Bronchial epithelial cell (primary cell): ENCODE measurements around the gene ZFHX3. TPM values are rescaled to one million over a fixed set of nuclear protein-coding genes. Genes with fewer than 3 reads are reported as not detected.
"Not testable (repeated sequence)": the region's sequence is repeated elsewhere in the genome, so short reads cannot be mapped to it uniquely, and the experiment has no call there.

Source experiments
- DNase-seq: peaks from one replicate; pipeline ENCODE4 v3.0.0-alpha.2; 2010; ENCODE audit warnings: low read depth
- FAIRE-seq: peaks from 2 replicates; lab custom pipeline; 2011; peaks lifted over from hg19 to GRCh38; lab: Jason Lieb, UNC
- H3K27me3 ChIP-seq: 2 replicates; pipeline ENCODE4 v1.5.1; 2011; ENCODE audit warnings: low read length; ENCODE audit not compliant: control insufficient read depth, insufficient read depth
- H3K36me3 ChIP-seq: 2 replicates; pipeline ENCODE4 v1.5.1; 2011; ENCODE audit warnings: low read length; ENCODE audit not compliant: control insufficient read depth, insufficient read depth
- H3K4me3 ChIP-seq: 2 replicates; pipeline ENCODE4 v1.5.1; 2011; ENCODE audit warnings: mild to moderate bottlenecking, low read depth, low read length, control low read depth
- total RNA-seq: library from RNA; depleted of rRNA; stranded (reverse); fragments of >200 nt; gene quantifications from 2 replicates; pipeline ENCODE4 v1.2.1, GENCODE V29; 2014
- TF ChIP-seq, protein P1 (sequence below): IDR thresholded peaks from 2 replicates; pipeline ENCODE4 v1.5.1; 2011; ENCODE audit warnings: mild to moderate bottlenecking, moderate library complexity, low read length, control low read depth, inconsistent platforms; ENCODE audit not compliant: insufficient read depth, severe bottlenecking

ZFHX3 gene
- total RNA-seq, 1 donor from 2014 or later, result 3.9 TPM

DNA sequence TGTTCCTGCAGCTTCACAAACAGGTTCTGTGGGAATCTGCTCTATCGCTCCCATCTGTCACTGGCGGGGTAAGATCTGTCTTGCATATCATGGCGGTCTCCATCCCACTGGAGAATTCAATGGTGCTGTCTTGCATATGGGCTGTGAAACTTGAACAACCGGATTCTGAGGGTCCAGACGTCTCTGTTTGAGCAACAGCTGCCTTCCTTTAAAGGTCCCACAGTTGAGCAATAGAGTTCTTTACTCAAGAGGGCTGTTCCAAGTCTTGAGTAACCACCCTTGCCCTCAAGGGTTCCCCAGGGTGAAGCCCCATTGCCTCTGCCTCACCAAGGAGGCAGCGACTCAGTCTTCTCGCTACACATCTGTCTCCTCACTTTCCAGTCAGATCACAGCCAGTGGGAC is 50.8 kb downstream of the ZFHX3 start:
- TF ChIP-seq, protein P1, sequence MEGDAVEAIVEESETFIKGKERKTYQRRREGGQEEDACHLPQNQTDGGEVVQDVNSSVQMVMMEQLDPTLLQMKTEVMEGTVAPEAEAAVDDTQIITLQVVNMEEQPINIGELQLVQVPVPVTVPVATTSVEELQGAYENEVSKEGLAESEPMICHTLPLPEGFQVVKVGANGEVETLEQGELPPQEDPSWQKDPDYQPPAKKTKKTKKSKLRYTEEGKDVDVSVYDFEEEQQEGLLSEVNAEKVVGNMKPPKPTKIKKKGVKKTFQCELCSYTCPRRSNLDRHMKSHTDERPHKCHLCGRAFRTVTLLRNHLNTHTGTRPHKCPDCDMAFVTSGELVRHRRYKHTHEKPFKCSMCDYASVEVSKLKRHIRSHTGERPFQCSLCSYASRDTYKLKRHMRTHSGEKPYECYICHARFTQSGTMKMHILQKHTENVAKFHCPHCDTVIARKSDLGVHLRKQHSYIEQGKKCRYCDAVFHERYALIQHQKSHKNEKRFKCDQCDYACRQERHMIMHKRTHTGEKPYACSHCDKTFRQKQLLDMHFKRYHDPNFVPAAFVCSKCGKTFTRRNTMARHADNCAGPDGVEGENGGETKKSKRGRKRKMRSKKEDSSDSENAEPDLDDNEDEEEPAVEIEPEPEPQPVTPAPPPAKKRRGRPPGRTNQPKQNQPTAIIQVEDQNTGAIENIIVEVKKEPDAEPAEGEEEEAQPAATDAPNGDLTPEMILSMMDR, result no peak
- DNase-seq (peak; percentile 85), FAIRE-seq (no peak)
- no peaks in the 10 kb centered on the region for H3K36me3 ChIP-seq
- no peaks in the 10 kb centered on the region for H3K27me3 ChIP-seq
- no peak overlapping the region for H3K4me3 ChIP-seq

- no peak for FAIRE-seq
- H3K4me3 ChIP-seq, result no peak overlapping the region
- no peaks in the 10 kb centered on the region for H3K27me3 ChIP-seq
- H3K36me3 ChIP-seq, result no peaks in the 10 kb centered on the region
- TF ChIP-seq, protein P1, result no peak
- no peak for DNase-seq
Measured at GRCh38 chr16:72996291-72997062, 51.5 kb downstream of the ZFHX3 start.

DNA sequence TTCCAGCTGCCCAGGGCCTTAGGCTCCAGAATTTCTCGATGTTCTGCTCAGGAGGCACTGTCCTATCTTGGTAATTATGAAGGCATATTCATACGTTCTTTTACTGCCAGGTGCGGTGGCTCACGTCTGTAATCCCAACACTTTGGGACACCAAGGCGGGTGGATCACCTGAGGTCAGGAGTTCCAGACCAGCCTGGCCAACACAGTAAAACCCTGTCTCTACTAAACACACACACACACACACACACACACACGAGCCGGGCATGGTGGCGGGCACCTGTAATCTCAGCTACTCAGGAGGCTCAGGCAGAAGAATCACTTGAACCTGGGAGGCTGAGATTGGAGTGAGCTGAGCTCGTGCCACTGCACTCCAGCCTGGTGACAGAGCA is 52.1 kb downstream of the ZFHX3 start:
- H3K27me3 ChIP-seq, H3K36me3 ChIP-seq, H3K4me3 ChIP-seq, DNase-seq, FAIRE-seq: not testable (repeated sequence)

DNA sequence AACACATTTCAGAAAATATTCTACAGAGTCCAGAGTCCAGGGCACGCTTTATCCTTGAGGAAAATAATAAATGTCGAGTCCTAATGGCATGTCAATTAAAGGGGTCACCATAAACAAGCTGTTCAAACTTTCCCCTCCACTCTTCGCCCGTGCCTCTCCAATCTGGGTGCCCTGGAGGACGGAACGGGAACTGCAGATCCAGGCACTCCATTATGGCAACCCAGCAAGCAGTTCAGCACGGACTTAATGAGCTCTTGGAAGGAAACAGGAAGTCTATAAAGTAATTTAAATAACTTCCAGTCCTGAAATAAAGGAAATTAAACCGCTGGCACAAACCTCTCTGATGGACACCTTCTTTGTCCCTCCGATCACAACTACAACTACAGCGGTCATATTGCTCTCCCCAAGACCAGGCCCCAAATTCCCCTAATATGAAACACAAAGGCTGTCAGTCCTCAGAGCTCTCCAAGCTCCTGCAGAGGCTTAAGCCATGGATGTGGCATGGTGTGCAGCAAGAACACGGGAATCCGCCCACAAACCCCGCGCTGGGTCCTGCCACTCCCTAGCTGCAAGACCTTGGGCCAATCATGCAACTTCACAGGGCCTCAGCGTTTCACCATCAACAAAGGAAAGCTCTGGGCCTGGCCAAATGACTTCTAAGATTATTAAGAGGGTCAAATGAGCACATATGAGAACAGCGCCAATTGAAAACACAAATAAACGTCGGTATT is 52.6 kb downstream of the ZFHX3 start:
- TF ChIP-seq, protein P1, result peak; percentile 28
- no peaks in the 10 kb centered on the region for H3K36me3 ChIP-seq
- no peaks in the 10 kb centered on the region for H3K27me3 ChIP-seq
- no peak for DNase-seq
- FAIRE-seq, result no peak
- H3K4me3 ChIP-seq, result no peak overlapping the region

GRCh38 chr16:72992142-72992601 is 55.8 kb downstream of the ZFHX3 start:
- no peak overlapping the region for H3K4me3 ChIP-seq
- FAIRE-seq, result no peak
- TF ChIP-seq, protein P1, result no peak
- no peaks in the 10 kb centered on the region for H3K36me3 ChIP-seq
- DNase-seq, result no peak
- H3K27me3 ChIP-seq, result no peaks in the 10 kb centered on the region

DNA sequence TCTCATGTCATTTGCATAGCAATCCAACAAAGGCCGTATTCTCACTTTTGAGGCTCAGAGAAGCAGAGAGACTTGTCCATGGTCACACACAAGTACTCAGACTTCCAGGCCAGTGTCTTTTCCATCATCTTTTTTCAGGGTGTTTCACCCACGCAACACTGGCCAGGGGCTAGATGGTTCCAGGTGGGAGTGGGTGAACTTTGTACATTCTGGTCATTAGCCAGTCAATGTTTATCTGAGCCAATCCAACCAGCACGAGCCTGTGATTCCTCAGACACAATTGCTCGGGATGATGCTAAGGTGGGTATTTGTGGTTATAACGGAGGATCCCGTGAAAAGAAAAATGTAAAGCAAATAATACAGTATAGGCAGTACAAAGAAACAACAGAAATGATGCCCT is 56.3 kb downstream of the ZFHX3 start:
- FAIRE-seq (no peak), DNase-seq (no peak)
- H3K4me3 ChIP-seq, result no peak overlapping the region
- no peaks in the 10 kb centered on the region for H3K36me3 ChIP-seq
- TF ChIP-seq, protein P1, result no peak
- no peaks in the 10 kb centered on the region for H3K27me3 ChIP-seq
